ENCODE data around the gene PLA1A. TPM values are rescaled to one million over a fixed set of nuclear protein-coding genes. Genes with fewer than 3 reads are reported as not detected.

PLA1A gene
- total RNA-seq, 1 donor from 2014 or later = not detected

- Histone ChIP-seq H3K27me3 (ENCODE audit: control insufficient read depth in 3 of 3, insufficient read depth in 3 of 3, low read length in 3 of 3) (no peaks in the 10 kb centered on the region), H3K9ac (ENCODE audit: low read depth in 1 of 3, low read length in 3 of 3) (no peak overlapping the region), H3K4me1 (ENCODE audit: control insufficient read depth in 3 of 3, insufficient read depth in 3 of 3, low read length in 3 of 3) (peaks cover 52 to 66% (median 60%) of the 10 kb centered on the region in 3 donors), H3K9me3 (ENCODE audit: control insufficient read depth in 3 of 3, low read length in 3 of 3) (no peaks in the 10 kb centered on the region), H3K36me3 (ENCODE audit: control insufficient read depth in 3 of 3, insufficient read depth in 3 of 3, low read length in 3 of 3) (no peaks in the 10 kb centered on the region), H3K27ac (ENCODE audit: low read depth, low read length) (no peak overlapping the region), H3K4me3 (ENCODE audit: low read length in 3 of 3) (no peak overlapping the region)
Observed at GRCh38 chr3:119624002-119624720, 26.5 kb downstream of the PLA1A start.

DNA sequence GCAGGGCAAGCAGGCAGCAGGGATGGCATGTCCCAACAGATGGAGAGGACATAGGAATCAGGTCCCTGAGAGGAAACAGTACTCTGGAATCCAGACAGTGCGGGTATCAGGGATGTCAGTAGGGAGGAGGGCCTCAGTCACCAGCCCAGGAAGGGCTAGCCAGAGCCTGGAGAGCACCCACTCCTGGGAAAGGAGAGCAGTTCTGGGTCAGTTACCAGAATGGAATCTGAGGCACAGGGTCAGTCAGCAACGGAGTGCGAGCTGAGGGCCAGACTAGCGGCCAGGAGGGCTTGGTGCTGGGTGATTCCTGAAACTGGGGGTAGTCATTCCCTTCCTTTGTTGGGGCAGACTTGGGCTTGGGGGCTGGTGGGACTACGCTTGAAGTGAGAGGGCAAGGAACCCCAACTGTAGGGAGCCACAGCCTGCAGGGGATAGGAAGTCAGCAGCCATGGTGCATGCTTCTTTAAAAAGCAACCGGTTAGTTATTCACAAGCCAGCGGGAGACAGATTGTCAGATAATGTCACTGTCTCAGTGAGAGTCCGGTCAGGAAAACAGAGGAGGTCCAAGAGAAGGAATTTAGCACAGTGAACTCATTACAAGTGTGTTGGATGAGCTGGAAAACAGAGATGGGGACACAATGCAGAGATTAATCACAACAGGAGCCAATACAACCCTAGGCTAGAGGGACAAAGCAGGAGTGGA is 27.9 kb downstream of the PLA1A start:
- H3K36me3 ChIP-seq (ENCODE audit: control insufficient read depth in 3 of 3, insufficient read depth in 3 of 3, low read length in 3 of 3) = no peaks in the 10 kb centered on the region
- peaks cover 55 to 70% (median 60%) of the 10 kb centered on the region in 3 donors for H3K4me1 ChIP-seq (ENCODE audit: control insufficient read depth in 3 of 3, insufficient read depth in 3 of 3, low read length in 3 of 3)
- H3K27ac ChIP-seq (ENCODE audit: low read depth, low read length) = peak overlapping the region; percentile 9
- peak overlapping the region in 1 of 3 donors; percentile 49 for H3K4me3 ChIP-seq (ENCODE audit: low read length in 3 of 3)
- peak overlapping the region in 2 of 3 donors; percentile 54 to 65 for H3K9ac ChIP-seq (ENCODE audit: low read depth in 1 of 3, low read length in 3 of 3)
- H3K9me3 ChIP-seq (ENCODE audit: control insufficient read depth in 3 of 3, low read length in 3 of 3) = no peaks in the 10 kb centered on the region
- H3K27me3 ChIP-seq (ENCODE audit: control insufficient read depth in 3 of 3, insufficient read depth in 3 of 3, low read length in 3 of 3) = no peaks in the 10 kb centered on the region

- Histone ChIP-seq H3K4me1 (ENCODE audit: control insufficient read depth in 3 of 3, insufficient read depth in 3 of 3, low read length in 3 of 3) (peaks cover 56 to 69% (median 60%) of the 10 kb centered on the region in 3 donors), H3K27ac (ENCODE audit: low read depth, low read length) (peak overlapping the region; percentile 0), H3K9ac (ENCODE audit: low read depth in 1 of 3, low read length in 3 of 3) (peak overlapping the region in 1 of 3 donors; percentile 65), H3K4me3 (ENCODE audit: low read length in 3 of 3) (peak overlapping the region in 1 of 3 donors; percentile 49), H3K9me3 (ENCODE audit: control insufficient read depth in 3 of 3, low read length in 3 of 3) (no peaks in the 10 kb centered on the region), H3K36me3 (ENCODE audit: control insufficient read depth in 3 of 3, insufficient read depth in 3 of 3, low read length in 3 of 3) (no peaks in the 10 kb centered on the region), H3K27me3 (ENCODE audit: control insufficient read depth in 3 of 3, insufficient read depth in 3 of 3, low read length in 3 of 3) (no peaks in the 10 kb centered on the region)
Observed at GRCh38 chr3:119626196-119626595, 28.5 kb downstream of the PLA1A start.

DNA sequence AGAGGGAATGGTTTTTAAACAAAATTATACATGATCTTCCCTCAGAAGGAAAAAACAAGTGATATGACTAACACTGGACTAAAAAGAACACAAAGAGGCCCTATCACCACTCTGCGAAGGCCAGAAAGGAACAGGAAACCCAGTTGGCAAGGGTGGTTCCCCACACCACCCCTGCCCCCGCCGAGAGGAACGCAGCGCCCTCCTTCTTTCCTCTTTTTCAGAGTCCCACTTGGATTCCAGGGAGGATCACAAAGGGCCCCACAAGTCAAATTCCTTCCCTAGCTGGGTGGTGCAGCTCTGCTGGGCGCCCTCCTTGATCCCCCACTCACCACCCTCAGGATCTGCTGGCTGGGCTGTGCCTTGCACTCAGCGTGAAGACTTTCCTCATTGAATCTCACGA is 29.8 kb downstream of the PLA1A start:
- Histone ChIP-seq H3K4me1 (ENCODE audit: control insufficient read depth in 3 of 3, insufficient read depth in 3 of 3, low read length in 3 of 3) (peaks cover 59 to 68% (median 59%) of the 10 kb centered on the region in 3 donors), H3K36me3 (ENCODE audit: control insufficient read depth in 3 of 3, insufficient read depth in 3 of 3, low read length in 3 of 3) (no peaks in the 10 kb centered on the region), H3K9me3 (ENCODE audit: control insufficient read depth in 3 of 3, low read length in 3 of 3) (no peaks in the 10 kb centered on the region), H3K4me3 (ENCODE audit: low read length in 3 of 3) (no peak overlapping the region), H3K9ac (ENCODE audit: low read depth in 1 of 3, low read length in 3 of 3) (no peak overlapping the region), H3K27ac (ENCODE audit: low read depth, low read length) (peak overlapping the region; percentile 28), H3K27me3 (ENCODE audit: control insufficient read depth in 3 of 3, insufficient read depth in 3 of 3, low read length in 3 of 3) (no peaks in the 10 kb centered on the region)

- Histone ChIP-seq H3K9me3 (ENCODE audit: control insufficient read depth in 3 of 3, low read length in 3 of 3) (no peaks in the 10 kb centered on the region), H3K36me3 (ENCODE audit: control insufficient read depth in 3 of 3, insufficient read depth in 3 of 3, low read length in 3 of 3) (no peaks in the 10 kb centered on the region), H3K27ac (ENCODE audit: low read depth, low read length) (peak overlapping the region; percentile 7), H3K27me3 (ENCODE audit: control insufficient read depth in 3 of 3, insufficient read depth in 3 of 3, low read length in 3 of 3) (no peaks in the 10 kb centered on the region), H3K9ac (ENCODE audit: low read depth in 1 of 3, low read length in 3 of 3) (no peak overlapping the region), H3K4me3 (ENCODE audit: low read length in 3 of 3) (no peak overlapping the region), H3K4me1 (ENCODE audit: control insufficient read depth in 3 of 3, insufficient read depth in 3 of 3, low read length in 3 of 3) (peaks cover 64 to 72% (median 64%) of the 10 kb centered on the region in 3 donors)
Observed at GRCh38 chr3:119628390-119628789, 30.7 kb downstream of the PLA1A start.

- peaks cover 64 to 74% (median 64%) of the 10 kb centered on the region in 3 donors for H3K4me1 ChIP-seq (ENCODE audit: control insufficient read depth in 3 of 3, insufficient read depth in 3 of 3, low read length in 3 of 3)
- H3K36me3 ChIP-seq (ENCODE audit: control insufficient read depth in 3 of 3, insufficient read depth in 3 of 3, low read length in 3 of 3) = no peaks in the 10 kb centered on the region
- H3K9ac ChIP-seq (ENCODE audit: low read depth in 1 of 3, low read length in 3 of 3) = no peak overlapping the region
- H3K4me3 ChIP-seq (ENCODE audit: low read length in 3 of 3) = no peak overlapping the region
- no peaks in the 10 kb centered on the region for H3K27me3 ChIP-seq (ENCODE audit: control insufficient read depth in 3 of 3, insufficient read depth in 3 of 3, low read length in 3 of 3)
- H3K9me3 ChIP-seq (ENCODE audit: control insufficient read depth in 3 of 3, low read length in 3 of 3) = no peaks in the 10 kb centered on the region
- H3K27ac ChIP-seq (ENCODE audit: low read depth, low read length) = peak overlapping the region; percentile 84
Observed at GRCh38 chr3:119628816-119629445, 31.2 kb downstream of the PLA1A start.

- peak overlapping the region; percentile 84 for H3K27ac ChIP-seq (ENCODE audit: low read depth, low read length)
- H3K9me3 ChIP-seq (ENCODE audit: control insufficient read depth in 3 of 3, low read length in 3 of 3) = no peaks in the 10 kb centered on the region
- H3K27me3 ChIP-seq (ENCODE audit: control insufficient read depth in 3 of 3, insufficient read depth in 3 of 3, low read length in 3 of 3) = no peaks in the 10 kb centered on the region
- H3K4me3 ChIP-seq (ENCODE audit: low read length in 3 of 3) = no peak overlapping the region
- H3K36me3 ChIP-seq (ENCODE audit: control insufficient read depth in 3 of 3, insufficient read depth in 3 of 3, low read length in 3 of 3) = no peaks in the 10 kb centered on the region
- H3K9ac ChIP-seq (ENCODE audit: low read depth in 1 of 3, low read length in 3 of 3) = peak overlapping the region; percentile 10 to 73 (median 67)
- H3K4me1 ChIP-seq (ENCODE audit: control insufficient read depth in 3 of 3, insufficient read depth in 3 of 3, low read length in 3 of 3) = peaks cover 58 to 68% (median 59%) of the 10 kb centered on the region in 3 donors
Observed at GRCh38 chr3:119630128-119630879, 32.6 kb downstream of the PLA1A start.

- H3K9me3 ChIP-seq (ENCODE audit: control insufficient read depth in 3 of 3, low read length in 3 of 3) = no peaks in the 10 kb centered on the region
- peak overlapping the region; percentile 41 to 73 (median 67) for H3K9ac ChIP-seq (ENCODE audit: low read depth in 1 of 3, low read length in 3 of 3)
- H3K4me3 ChIP-seq (ENCODE audit: low read length in 3 of 3) = no peak overlapping the region
- peak overlapping the region; percentile 84 for H3K27ac ChIP-seq (ENCODE audit: low read depth, low read length)
- H3K36me3 ChIP-seq (ENCODE audit: control insufficient read depth in 3 of 3, insufficient read depth in 3 of 3, low read length in 3 of 3) = no peaks in the 10 kb centered on the region
- peaks cover 53 to 66% (median 59%) of the 10 kb centered on the region in 3 donors for H3K4me1 ChIP-seq (ENCODE audit: control insufficient read depth in 3 of 3, insufficient read depth in 3 of 3, low read length in 3 of 3)
- H3K27me3 ChIP-seq (ENCODE audit: control insufficient read depth in 3 of 3, insufficient read depth in 3 of 3, low read length in 3 of 3) = no peaks in the 10 kb centered on the region
Observed at GRCh38 chr3:119630880-119631329, 33.2 kb downstream of the PLA1A start.

GRCh38 chr3:119631516-119631915 is 33.8 kb downstream of the PLA1A start:
- H3K9me3 ChIP-seq (ENCODE audit: control insufficient read depth in 3 of 3, low read length in 3 of 3) = no peaks in the 10 kb centered on the region
- peaks cover 48 to 65% (median 57%) of the 10 kb centered on the region in 3 donors for H3K4me1 ChIP-seq (ENCODE audit: control insufficient read depth in 3 of 3, insufficient read depth in 3 of 3, low read length in 3 of 3)
- peak overlapping the region in 2 of 3 donors; percentile 41 to 51 for H3K9ac ChIP-seq (ENCODE audit: low read depth in 1 of 3, low read length in 3 of 3)
- peak overlapping the region; percentile 84 for H3K27ac ChIP-seq (ENCODE audit: low read depth, low read length)
- no peak overlapping the region for H3K4me3 ChIP-seq (ENCODE audit: low read length in 3 of 3)
- H3K27me3 ChIP-seq (ENCODE audit: control insufficient read depth in 3 of 3, insufficient read depth in 3 of 3, low read length in 3 of 3) = no peaks in the 10 kb centered on the region
- H3K36me3 ChIP-seq (ENCODE audit: control insufficient read depth in 3 of 3, insufficient read depth in 3 of 3, low read length in 3 of 3) = no peaks in the 10 kb centered on the region
